Urothelium cell line (cell line): ENCODE results near the gene NT5C2.
A peak's percentile ranks its signal among the peaks of the same experiment; 100 is the strongest.

Source experiments
- DNase-seq: peaks from one replicate; pipeline ENCODE4 v3.0.0; 2011; ENCODE audit warnings: low spot score, mixed read lengths
- FAIRE-seq: peaks from 2 replicates; lab custom pipeline; 2011; peaks lifted over from hg19 to GRCh38; lab: Jason Lieb, UNC

NT5C2 gene

GRCh38 chr10:103096130-103096529, 96.9 kb downstream of the NT5C2 start:
- DNase-seq: no peak
- FAIRE-seq: no peak

GRCh38 chr10:103095005-103095404, 98.1 kb downstream of the NT5C2 start:
- no peak for FAIRE-seq
- no peak for DNase-seq

- FAIRE-seq: no peak
- no peak for DNase-seq
These were observed 102.2 kb downstream of the NT5C2 start for GRCh38 chr10:103090911-103091310.

- FAIRE-seq (no peak), DNase-seq (no peak)
These were observed 103.6 kb downstream of the NT5C2 start for GRCh38 chr10:103089493-103089892.

GRCh38 chr10:103086799-103087198, 106.3 kb downstream of the NT5C2 start:
- DNase-seq: no peak
- FAIRE-seq: no peak

- FAIRE-seq (no peak), DNase-seq (no peak)
These were observed 106.8 kb downstream of the NT5C2 start for GRCh38 chr10:103086261-103086660.

GRCh38 chr10:103083977-103084320, 109.1 kb downstream of the NT5C2 start:
- FAIRE-seq (no peak), DNase-seq (no peak)

- FAIRE-seq: no peak
- DNase-seq: no peak
These were observed 109.7 kb downstream of the NT5C2 start for GRCh38 chr10:103083266-103083976.

- DNase-seq (no peak), FAIRE-seq (no peak)
These were observed 110.4 kb downstream of the NT5C2 start for GRCh38 chr10:103082683-103083082.

GRCh38 chr10:103080891-103081581, 112.0 kb downstream of the NT5C2 start:
- DNase-seq (no peak), FAIRE-seq (no peak)

- FAIRE-seq (no peak), DNase-seq (no peak)
These were observed 113.1 kb downstream of the NT5C2 start for GRCh38 chr10:103079946-103080345.

- FAIRE-seq (no peak), DNase-seq (no peak)
These were observed 114.0 kb downstream of the NT5C2 start for GRCh38 chr10:103079100-103079499.

- DNase-seq (no peak), FAIRE-seq (no peak)
These were observed 114.4 kb downstream of the NT5C2 start for GRCh38 chr10:103078676-103079075.

- FAIRE-seq (no peak), DNase-seq (no peak)
These were observed 114.8 kb downstream of the NT5C2 start for GRCh38 chr10:103078309-103078615.

GRCh38 chr10:103077491-103078308, 115.4 kb downstream of the NT5C2 start:
- DNase-seq: no peak
- FAIRE-seq: no peak

GRCh38 chr10:103077020-103077419, 116.1 kb downstream of the NT5C2 start:
- FAIRE-seq (peak; percentile 90), DNase-seq (no peak)

GRCh38 chr10:103072891-103073290, 120.2 kb downstream of the NT5C2 start:
- DNase-seq: no peak
- no peak for FAIRE-seq

- no peak for FAIRE-seq
These were observed 120.8 kb downstream of the NT5C2 start for GRCh38 chr10:103072276-103072675.

GRCh38 chr10:103069453-103070331, 123.4 kb downstream of the NT5C2 start:
- no peak for FAIRE-seq
- DNase-seq: peak; percentile 62

More at GRCh38 chr10:103072276-103072675, 120.8 kb downstream of the NT5C2 start:
- no peak for DNase-seq

GRCh38 chr10:103067956-103068355, 125.1 kb downstream of the NT5C2 start:
- DNase-seq: no peak
- FAIRE-seq: no peak

- DNase-seq (no peak), FAIRE-seq (no peak)
These were observed 125.6 kb downstream of the NT5C2 start for GRCh38 chr10:103067484-103067883.
